GM12864 (cell line): ENCODE data around the gene CELSR1.

Experiments used
- DNase-seq: peaks from one replicate; pipeline ENCODE4 v3.0.0-alpha.2; 2011; ENCODE audit warnings: low read depth
- H3K4me3 ChIP-seq: 2 replicates; pipeline ENCODE4 v1.5.1; 2011; ENCODE audit warnings: mild to moderate bottlenecking, low read depth, low read length, control low read depth
- TF ChIP-seq, protein P1 (sequence below): IDR thresholded peaks from 2 replicates; pipeline ENCODE4 v1.5.1; 2011; ENCODE audit warnings: low read depth, mild to moderate bottlenecking, moderate library complexity, low read length, control low read depth, inconsistent platforms; ENCODE audit errors: missing control alignments

CELSR1 gene

DNA sequence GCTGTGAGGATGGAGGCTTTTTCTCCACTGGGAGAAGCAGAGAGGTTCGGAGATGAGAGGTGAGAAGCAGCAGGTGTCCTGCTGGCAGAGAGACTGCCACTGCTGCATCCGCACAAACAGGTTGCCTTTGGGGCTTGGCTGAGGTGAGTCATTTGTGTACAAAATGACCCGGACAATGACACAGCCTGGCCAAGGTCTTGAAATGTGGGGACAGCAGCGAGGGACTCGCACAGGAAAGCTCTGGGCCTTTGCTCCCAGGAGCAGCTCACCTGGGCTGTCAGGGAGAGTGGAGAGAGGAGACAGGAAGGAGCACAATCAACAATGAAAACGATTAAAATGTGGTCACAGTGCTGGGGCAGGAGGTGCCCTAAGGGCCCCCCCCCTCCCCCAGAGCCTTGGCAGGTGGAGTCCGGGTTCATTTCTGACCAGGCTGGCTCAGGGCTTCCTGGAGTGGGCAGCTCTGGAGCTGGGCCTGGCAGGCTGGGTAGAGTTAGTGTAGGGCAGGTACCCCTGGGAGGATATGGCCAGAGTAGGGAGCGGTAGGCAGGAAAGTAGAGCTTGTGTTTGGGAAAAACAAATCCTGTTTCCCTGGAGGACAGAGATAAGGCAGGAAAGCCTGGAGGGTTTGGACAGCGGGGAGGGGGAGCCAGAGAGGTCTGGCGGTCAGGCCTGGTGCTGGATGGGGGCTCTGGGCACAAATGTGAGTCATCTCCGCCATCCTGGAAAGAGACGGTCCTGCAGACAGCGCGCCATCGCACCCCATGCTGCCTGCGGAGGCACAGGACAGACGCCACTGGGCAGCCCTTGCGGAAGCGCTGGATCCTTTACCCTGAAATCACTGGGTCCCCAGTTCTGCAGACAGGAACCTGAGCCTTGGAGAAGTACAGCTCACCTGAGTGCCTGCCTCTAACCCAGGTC, 37.8 kb upstream of the CELSR1 start:
- DNase-seq = no peak
- TF ChIP-seq, protein P1, sequence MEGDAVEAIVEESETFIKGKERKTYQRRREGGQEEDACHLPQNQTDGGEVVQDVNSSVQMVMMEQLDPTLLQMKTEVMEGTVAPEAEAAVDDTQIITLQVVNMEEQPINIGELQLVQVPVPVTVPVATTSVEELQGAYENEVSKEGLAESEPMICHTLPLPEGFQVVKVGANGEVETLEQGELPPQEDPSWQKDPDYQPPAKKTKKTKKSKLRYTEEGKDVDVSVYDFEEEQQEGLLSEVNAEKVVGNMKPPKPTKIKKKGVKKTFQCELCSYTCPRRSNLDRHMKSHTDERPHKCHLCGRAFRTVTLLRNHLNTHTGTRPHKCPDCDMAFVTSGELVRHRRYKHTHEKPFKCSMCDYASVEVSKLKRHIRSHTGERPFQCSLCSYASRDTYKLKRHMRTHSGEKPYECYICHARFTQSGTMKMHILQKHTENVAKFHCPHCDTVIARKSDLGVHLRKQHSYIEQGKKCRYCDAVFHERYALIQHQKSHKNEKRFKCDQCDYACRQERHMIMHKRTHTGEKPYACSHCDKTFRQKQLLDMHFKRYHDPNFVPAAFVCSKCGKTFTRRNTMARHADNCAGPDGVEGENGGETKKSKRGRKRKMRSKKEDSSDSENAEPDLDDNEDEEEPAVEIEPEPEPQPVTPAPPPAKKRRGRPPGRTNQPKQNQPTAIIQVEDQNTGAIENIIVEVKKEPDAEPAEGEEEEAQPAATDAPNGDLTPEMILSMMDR = no peak
- H3K4me3 ChIP-seq = no peak overlapping the region

DNA sequence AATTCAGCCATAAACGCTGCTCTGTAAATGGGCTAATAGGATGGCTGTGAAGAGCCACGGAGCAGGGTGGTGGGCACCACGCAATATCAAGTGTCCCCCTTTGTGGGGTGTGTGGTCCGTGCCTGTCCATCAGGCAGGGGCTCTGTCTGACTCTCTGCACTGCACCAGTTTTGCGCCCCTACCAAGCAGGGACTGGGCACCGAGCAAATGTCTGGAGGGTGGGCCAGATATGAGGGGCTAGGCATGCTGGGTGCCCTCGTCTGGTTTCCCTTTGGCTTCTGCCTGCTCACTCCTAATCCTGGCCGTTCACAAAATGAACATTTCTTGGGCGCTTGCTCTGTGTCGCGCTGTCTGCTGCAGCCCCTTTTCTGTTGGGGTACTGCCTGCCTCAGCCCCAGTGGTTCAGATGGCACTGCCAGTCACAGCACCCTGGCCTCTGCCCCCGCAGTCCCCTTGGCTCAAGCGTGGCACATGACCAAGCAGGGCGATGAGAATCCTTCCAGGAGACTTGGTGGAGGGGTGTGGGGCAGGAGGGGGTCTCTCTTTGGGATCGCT, 37.1 kb upstream of the CELSR1 start:
- TF ChIP-seq, protein P1 = no peak
- H3K4me3 ChIP-seq = no peak overlapping the region
- no peak for DNase-seq

DNA sequence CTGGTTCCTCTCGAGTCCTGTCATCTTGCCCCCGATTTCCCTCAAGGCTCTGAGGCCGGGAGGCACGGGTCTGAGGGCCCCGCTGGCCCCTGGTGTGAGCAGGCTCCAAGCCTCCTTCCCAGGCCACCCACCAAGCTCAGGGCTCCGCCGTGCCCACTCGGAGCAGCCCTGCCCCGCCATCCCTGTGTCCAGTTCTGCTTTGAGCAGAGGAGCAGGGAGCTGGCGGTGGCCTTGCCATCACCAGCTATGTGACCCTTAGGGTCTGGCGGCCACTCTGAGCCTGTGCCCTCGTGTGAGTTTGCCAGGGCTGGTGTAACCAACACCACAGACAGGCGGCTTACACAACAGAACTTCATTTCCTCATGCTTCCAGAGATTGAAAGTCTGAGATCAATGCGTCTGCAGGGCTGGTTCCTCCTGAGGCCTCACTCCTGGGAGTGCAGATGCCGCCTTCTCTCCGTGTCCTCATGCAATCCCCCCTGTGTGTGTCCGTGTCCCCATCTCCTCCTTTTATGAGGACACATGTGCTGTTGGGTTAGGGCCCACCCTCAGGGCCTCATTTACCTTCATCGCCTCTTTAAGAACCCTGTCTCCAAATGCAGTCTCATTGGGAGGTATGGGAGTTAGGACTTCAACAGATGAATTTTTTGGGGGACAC, 36.5 kb upstream of the CELSR1 start:
- TF ChIP-seq, protein P1 = no peak
- DNase-seq = no peak
- H3K4me3 ChIP-seq = no peak overlapping the region

DNA sequence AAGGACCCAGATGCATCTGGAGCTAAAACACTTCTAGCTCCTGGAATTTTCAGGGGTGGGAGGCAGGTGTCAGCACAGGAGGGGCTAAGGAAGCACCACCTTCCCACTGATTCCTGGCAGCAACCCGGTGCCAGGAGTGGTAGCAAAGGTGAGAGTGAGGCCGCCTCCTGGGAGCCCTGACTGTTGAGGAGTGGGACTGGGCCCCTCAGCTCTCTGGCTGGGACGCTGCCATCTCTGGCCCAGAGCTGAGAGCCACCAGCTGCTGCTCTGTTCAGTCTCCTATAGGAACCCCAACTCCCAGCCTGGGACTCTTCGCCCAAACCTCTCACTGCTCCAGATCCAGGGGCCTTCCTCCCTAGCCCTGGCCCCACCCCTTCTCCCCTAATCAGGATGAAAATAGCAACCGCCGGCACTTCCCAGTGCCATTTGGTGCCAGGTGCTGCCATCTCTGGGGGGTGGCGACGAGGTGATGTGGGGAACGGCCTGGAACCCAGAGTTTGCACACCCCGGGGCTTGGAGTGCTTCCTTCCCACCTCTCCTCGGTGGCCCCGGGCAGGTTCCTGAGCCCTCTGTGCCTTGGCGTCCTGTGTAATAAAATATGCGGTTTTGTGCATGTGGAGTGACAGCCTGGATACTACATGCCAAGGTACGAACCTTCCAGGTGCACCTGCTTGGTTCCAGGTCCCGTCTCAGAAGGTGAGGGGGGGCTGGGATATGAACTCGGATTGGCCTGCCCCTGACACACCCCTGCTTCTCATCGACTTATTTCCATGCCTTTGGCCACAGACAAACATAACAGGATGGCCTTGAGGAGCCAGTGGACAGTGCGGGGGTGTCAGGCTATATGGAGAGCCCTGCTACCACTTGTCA, 35.7 kb upstream of the CELSR1 start:
- TF ChIP-seq, protein P1 = no peak
- DNase-seq = no peak
- H3K4me3 ChIP-seq = no peak overlapping the region

DNA sequence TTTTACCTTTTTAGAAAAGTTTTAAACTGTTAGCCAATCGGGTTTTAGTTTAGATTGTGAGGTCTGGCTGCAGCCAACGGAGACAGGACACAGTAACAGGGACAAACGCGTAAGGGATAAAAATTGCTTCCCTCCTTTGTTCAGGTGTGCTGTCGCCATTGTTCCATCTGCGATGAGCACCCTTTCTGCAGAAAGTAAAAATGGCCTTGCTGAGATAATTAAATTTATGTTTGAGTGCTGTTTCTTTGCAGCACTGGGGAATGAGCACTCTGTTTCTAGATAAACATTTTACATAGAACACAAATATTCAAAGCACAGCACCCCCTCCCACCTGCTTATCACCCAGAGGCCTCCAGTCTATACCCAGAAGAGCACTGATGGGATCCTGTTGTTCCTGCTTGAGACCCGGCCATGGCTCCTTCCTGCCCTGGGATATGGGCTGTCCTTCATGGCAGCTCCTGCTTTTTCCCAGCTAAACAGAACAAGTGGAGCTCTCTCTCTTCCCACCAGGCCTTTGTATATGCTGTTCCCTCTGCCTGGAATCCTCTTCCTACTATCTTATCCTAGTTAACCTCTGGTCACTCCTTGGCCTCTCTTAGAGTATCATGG, 34.3 kb upstream of the CELSR1 start:
- H3K4me3 ChIP-seq = no peak overlapping the region
- TF ChIP-seq, protein P1 = no peak
- no peak for DNase-seq
